ENCODE data around the gene KCTD10. TPM values are rescaled to one million over a fixed set of nuclear protein-coding genes. Genes with fewer than 3 reads are reported as not detected.

KCTD10 gene
- 90.4 and 93.2 TPM in 2 replicates for total RNA-seq

GRCh38 chr12:109477185-109477962, at the start of gene KCTD10, which contains the start of gene UBE3B:
Gene KCTD10, minus strand, starts transcription at chr12:109477300. Its CDS starts 38 bp downstream, at chr12:109477262.
Gene UBE3B, plus strand, starts transcription at chr12:109477634. Its CDS starts 5,918 bp downstream, at chr12:109483552.

Other genes with a start within 250 kb of the KCTD10 start
- gene FOXN4, start 168.0 kb downstream of the KCTD10 start, total RNA-seq = not detected in 2 replicates
- not detected in 2 replicates for gene MYO1H, start 129.4 kb downstream of the KCTD10 start, total RNA-seq
- 52.2 and 60.0 TPM in 2 replicates for gene UBE3B, start 334 bp upstream of the KCTD10 start, total RNA-seq
- 43.9 and 63.7 TPM in 2 replicates for gene MMAB, start 96.2 kb upstream of the KCTD10 start, total RNA-seq
- 31.2 and 49.2 TPM in 2 replicates for gene MVK, start 96.5 kb upstream of the KCTD10 start, total RNA-seq
- 0.11 and 0.37 TPM in 2 replicates for gene FAM222A, start 236.5 kb upstream of the KCTD10 start, total RNA-seq

Measured in uterine smooth muscle cell (primary cell).